Activated CD4-positive, alpha-beta T cell treated with anti-CD3 and anti-CD28 coated beads, Interleukin-2, amount 10 ng/mL, durations not matched to agents 24 days and 14 days (primary cell): ENCODE measurements around the gene CNTNAP2. TPM values are rescaled to one million over a fixed set of nuclear protein-coding genes. Genes with fewer than 3 reads are reported as not detected.
"Not testable (repeated sequence)": the region's sequence is repeated elsewhere in the genome, so short reads cannot be mapped to it uniquely, and the experiment has no call there.

ENCODE experiments used
- DNase-seq: peaks from one replicate; pipeline ENCODE4 v3.0.0; 2022
- H3K27ac Mint-ChIP-seq: one replicate; pipeline ENCODE4 v1.8.0; 2022; ENCODE audit warnings: mild to moderate bottlenecking, mixed read lengths
- H3K27me3 Mint-ChIP-seq: one replicate; pipeline ENCODE4 v1.8.0; 2022; ENCODE audit warnings: mixed read lengths
- H3K36me3 Mint-ChIP-seq: one replicate; pipeline ENCODE4 v1.8.0; 2022; ENCODE audit warnings: low read depth, mild to moderate bottlenecking, mixed read lengths
- H3K4me1 Mint-ChIP-seq: one replicate; pipeline ENCODE4 v1.8.0; 2021; ENCODE audit warnings: mixed read lengths
- H3K4me3 Mint-ChIP-seq: one replicate; pipeline ENCODE4 v1.8.0; 2022; ENCODE audit warnings: mild to moderate bottlenecking, moderate library complexity, mixed read lengths
- H3K9me3 Mint-ChIP-seq: one replicate; pipeline ENCODE4 v1.8.0; 2021; ENCODE audit warnings: mixed read lengths
- intact Hi-C: fragments of 100-400 bp; cut with micrococcal nuclease; formaldehyde crosslinking; loops from one replicate; pipeline ENCODE4 v1.15.1; 2023
- total RNA-seq: library from RNA; stranded (reverse); gene quantifications from 2 replicates; pipeline ENCODE4 v1.2.3, GENCODE V29; 2022

Gene CNTNAP2
- total RNA-seq, 1 donor from 2014 or later, result not detected

DNA sequence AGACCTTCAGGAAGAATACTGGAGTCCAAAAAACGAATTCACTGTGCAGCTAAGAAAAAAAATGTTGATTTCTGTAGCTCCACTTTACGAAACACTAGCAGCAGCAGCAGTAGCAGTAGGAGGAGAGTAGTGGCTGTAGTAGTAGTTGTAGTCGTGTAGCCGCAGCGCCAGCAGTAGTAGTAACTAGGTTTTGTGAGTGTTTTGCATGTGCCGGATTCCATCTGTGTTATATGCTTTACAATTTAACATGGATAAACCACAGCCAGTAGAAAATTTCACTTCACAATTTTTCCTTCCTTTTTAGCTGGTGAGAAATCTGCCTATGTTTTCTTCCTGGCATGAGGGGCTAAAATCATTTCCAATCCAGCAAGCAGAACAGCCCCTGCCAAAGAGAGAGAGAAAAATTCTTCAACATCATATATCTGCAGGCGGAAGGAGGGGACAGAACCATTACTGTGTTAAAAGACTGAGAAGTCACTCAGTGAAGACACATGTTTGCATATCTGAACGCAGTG, 2325.6 kb downstream of the CNTNAP2 start:
- Mint-ChIP-seq H3K27ac (no peak overlapping the region), H3K36me3 (no peaks in the 10 kb centered on the region), H3K27me3 (no peaks in the 10 kb centered on the region), H3K9me3 (no peaks in the 10 kb centered on the region), H3K4me1 (no peaks in the 10 kb centered on the region), H3K4me3 (no peak overlapping the region)
- DNase-seq, result no peak
- intact Hi-C loops, result no loop called here

DNA sequence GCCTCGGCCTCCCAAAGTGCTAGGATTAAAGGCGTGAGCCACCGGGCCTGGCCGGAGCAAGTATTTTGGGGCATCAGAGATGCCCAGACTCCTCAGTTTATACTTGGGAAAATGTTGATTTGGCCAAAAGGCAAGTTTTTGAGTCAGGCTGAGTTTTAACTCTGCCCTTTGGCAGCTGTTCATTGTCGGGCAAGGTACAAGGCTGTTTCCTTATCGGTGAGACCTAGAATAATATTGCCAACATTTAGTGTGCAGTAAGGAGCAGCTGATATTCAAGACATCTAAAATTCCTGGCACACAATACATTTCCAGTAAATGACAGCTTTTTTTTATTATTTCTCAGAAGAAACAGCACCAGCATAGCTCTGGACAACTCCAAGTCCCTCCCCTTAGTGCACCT, 2326.3 kb downstream of the CNTNAP2 start:
- Mint-ChIP-seq H3K27me3 (no peaks in the 10 kb centered on the region), H3K36me3 (no peaks in the 10 kb centered on the region), H3K4me3 (no peak overlapping the region), H3K9me3 (no peaks in the 10 kb centered on the region), H3K4me1 (peaks cover 3% of the 10 kb centered on the region), H3K27ac (no peak overlapping the region)
- intact Hi-C loops, result no loop called here
- no peak for DNase-seq

DNA sequence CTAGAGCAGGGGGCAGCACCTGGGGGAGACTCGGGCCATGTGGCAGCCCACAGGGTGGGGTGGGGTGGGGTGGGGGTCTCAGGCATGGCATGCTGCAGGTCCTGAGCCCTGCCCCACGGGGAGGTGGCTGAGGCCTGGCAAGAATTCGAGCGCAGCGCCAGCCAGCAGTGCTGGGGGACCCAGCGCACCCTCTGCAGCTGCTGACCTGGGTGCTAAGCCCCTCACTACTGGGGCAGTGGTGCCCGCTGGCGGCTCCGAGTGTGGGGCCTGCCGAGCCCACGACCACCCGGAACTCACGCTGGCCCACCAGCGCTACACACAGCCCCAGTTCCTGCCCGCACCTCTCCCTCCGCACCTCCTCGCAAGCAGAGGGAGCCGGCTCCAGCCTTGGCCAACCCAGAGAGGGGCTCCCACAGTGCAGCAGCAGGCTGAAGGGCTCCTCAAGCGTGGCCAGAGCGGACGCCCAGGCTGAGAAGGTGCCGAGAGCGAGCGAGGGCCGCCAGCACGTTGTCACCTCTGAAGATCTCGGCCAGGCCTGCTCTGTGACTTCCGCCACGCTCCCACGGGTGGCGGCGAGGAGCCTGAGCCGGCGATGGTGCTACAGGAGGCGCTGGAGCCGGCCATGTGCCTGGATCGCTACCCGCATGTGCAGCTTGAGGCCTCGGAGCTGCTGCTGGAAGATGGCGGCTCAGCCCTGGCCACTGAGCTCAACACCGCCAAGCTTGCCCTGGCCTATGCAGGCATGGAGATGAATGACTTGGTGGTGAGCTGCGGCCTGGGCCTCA, 2328.9 kb downstream of the CNTNAP2 start:
- no peaks in the 10 kb centered on the region for H3K36me3 Mint-ChIP-seq
- H3K27me3 Mint-ChIP-seq, result no peaks in the 10 kb centered on the region
- H3K27ac Mint-ChIP-seq, result no peak overlapping the region
- H3K4me1 Mint-ChIP-seq, result peaks cover 3% of the 10 kb centered on the region
- no peaks in the 10 kb centered on the region for H3K9me3 Mint-ChIP-seq
- DNase-seq, result no peak
- intact Hi-C loops, result no loop called here
- H3K4me3 Mint-ChIP-seq, result no peak overlapping the region

DNA sequence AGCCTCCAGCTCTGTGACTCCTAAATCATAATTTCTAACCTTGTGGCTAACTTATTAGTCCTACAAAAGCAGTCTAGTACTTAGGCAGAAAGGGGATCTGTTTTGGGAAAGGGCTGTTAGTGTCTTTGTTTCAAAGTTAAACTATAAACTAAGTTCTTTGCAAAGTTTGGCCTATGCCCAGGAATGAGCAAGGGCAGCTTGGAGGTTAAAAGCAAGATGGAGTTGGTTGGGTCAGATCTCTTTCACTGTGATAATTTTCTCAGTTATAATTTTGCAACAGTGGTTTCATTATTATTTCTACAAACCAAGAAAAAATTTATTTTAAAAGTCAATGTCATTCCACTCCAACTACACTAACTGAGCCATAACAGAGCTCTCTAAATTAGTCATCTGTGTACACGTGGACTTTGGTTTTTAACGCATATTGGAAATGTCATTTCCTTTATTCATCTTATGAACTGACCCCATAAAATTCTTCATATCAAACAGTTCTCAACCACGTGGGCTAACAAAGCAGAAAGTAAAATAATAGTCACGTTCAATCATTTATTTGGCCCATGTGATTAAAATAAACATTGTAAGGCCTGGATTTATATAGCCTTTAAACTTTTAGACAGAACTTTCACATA, 2330.7 kb downstream of the CNTNAP2 start:
- Mint-ChIP-seq H3K27ac (no peak overlapping the region), H3K27me3 (no peaks in the 10 kb centered on the region), H3K9me3 (no peaks in the 10 kb centered on the region), H3K36me3 (no peaks in the 10 kb centered on the region), H3K4me1 (peaks cover 8% of the 10 kb centered on the region), H3K4me3 (no peak overlapping the region)
- intact Hi-C loops, result no loop called here
- no peak for DNase-seq

DNA sequence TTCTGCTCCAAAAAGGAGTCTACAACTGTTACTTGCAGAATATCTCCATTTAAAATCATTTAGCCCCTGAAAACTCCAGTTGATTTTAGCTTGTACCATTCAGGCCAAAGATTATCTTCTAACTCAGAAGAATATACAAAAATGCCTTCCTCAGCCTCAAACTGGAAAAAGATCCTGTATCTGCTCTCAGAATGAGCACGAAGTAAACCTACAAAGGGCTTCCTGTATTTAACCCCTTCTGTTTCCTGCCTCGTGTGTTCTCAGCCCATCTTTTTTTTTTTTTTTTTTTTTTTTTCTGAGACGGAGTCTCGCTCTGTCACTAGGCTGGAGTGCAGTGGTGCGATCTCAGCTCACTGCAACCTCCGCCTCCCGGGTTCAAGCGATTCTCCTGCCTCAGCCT, 2334.9 kb downstream of the CNTNAP2 start:
- not testable (repeated sequence) for H3K27ac Mint-ChIP-seq, H3K27me3 Mint-ChIP-seq, H3K4me3 Mint-ChIP-seq

DNA sequence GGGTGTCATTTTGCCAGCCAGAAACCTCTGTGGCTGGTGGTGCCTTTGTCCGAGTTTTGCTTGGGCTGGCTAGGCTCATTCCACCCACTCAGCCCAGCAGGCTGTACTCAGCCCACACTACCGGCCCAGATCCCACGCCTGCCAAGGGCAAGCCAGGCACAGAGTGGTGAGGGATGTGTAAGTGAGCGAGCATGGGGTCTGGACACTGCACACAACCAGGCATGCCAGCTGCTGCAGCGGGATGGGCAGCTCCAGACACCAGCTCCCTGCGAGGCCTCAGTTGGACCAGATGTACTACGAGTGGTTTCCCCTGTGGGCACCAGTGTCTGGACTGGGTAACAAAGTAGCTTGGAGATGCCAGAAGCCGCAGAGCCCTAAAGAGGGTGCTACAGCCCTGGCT, 2339.8 kb downstream of the CNTNAP2 start:
- no peak overlapping the region for H3K4me3 Mint-ChIP-seq
- H3K27me3 Mint-ChIP-seq, result peaks cover 2% of the 10 kb centered on the region
- intact Hi-C loops, result no loop called here
- no peaks in the 10 kb centered on the region for H3K9me3 Mint-ChIP-seq
- no peak overlapping the region for H3K27ac Mint-ChIP-seq
- no peak for DNase-seq
- no peaks in the 10 kb centered on the region for H3K36me3 Mint-ChIP-seq
- peaks cover 2% of the 10 kb centered on the region for H3K4me1 Mint-ChIP-seq

More for the DNA sequence above, 2334.9 kb downstream of the CNTNAP2 start:
- intact Hi-C loops, DNase-seq, H3K4me1 Mint-ChIP-seq, H3K36me3 Mint-ChIP-seq, H3K9me3 Mint-ChIP-seq: not testable (repeated sequence)

DNA sequence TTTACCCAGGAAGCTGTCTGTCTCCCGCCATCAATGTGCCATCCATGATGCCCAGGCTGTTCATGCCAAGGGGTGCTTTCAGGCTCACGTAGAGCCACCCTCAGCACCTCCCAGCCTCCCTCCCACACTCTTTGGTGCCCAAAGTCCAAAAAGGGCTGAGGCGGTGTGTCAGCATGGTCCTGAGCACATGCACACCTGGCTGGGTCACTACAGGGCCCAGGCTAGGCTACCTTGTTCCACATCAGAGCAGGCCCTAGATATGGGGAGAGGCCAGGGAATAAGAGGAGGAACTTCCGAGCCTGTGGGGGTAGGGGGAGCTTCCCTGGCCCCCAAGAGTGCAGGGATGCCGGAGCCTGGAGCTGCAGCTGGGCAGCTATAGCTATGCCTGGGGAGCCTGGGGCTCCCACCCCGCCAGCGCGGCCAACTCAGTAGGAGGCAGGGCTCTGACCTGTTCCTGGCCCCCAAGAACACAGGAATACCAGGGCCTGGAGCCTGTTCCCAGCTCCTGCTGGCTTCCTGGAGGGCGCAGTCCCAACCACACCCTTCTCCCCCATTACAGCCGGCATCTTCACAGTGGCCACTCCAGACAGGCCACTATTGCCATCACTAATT, 2340.8 kb downstream of the CNTNAP2 start:
- Mint-ChIP-seq H3K27ac (no peak overlapping the region), H3K36me3 (no peaks in the 10 kb centered on the region), H3K27me3 (peaks cover 2% of the 10 kb centered on the region), H3K4me3 (no peak overlapping the region), H3K9me3 (peaks cover 4% of the 10 kb centered on the region), H3K4me1 (no peaks in the 10 kb centered on the region)
- intact Hi-C loops, result no loop called here
- DNase-seq, result no peak

DNA sequence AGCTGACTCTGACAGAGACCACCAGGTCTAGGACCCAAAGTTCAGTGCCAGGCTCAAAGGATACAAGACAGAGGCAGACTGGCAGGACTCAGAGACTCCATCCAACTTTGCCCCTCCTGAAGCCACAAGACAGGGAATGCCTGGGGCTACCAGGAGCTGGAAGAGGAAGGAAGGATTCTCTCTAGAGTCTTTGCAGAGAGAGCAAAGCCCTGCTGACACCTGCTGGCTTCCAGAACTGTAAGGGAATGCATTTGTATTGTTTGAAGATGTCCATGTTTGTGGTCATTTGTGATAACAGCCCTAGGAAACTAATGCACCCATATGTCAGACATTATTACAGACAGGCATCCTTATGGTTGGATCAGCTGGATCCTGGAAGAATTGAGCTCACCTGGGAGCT, 2341.7 kb downstream of the CNTNAP2 start:
- Mint-ChIP-seq H3K27me3 (peaks cover 2% of the 10 kb centered on the region), H3K4me1 (no peaks in the 10 kb centered on the region), H3K4me3 (no peak overlapping the region), H3K9me3 (peaks cover 4% of the 10 kb centered on the region), H3K27ac (no peak overlapping the region), H3K36me3 (no peaks in the 10 kb centered on the region)
- DNase-seq, result no peak
- intact Hi-C loops, result no loop called here

DNA sequence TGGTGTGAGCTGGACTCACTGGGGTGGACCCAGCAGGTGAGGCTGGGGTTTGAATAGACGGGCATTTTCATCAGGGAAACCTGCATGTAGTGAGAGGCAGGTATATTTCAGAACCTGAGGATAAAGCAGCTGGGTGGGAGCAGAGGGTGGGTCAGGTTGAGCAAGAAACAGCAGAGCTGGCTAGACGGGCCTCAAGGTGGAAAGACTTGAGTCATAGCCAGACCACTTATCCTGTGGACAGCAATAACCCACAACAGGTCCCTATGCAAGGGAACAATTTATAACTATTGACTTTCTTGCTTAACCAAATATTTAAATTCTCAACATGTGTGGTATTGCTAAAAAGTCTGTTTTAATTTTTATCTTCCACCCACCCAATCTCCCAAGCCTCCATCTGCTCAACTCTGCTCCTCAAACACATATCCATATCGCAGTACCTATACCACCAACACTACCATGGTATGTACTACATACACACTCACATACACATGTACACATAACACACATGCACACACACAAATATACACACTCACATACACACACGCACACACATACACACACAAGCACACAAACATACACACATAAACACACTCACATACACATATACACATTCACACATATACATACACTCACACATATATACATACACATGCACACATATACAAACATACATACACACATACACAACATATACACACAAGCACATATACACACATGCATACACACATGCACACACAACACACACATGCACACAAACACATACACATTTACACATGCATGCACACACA, 2345.0 kb downstream of the CNTNAP2 start:
- no peaks in the 10 kb centered on the region for H3K27me3 Mint-ChIP-seq
- intact Hi-C loops, result no loop called here
- DNase-seq, result no peak

DNA sequence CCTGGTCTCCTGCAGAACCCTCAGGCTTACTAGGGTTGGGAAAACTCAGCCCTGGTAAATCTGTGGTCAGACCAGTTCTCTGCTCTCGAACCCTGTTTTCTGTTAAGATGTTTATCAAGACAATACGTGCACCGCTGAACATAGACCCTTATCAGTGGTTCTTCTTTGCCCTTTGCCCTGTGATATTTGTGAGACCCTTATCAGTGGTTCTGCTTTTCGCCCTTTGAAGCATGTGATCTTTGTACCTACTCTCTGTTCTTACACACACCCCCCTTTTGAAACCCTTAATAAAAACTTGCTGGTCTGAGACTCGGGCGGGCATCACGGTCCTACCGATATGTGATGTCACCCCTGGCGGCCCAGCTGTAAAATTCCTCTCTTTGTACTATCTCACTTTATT, 2346.2 kb downstream of the CNTNAP2 start:
- DNase-seq, H3K27ac Mint-ChIP-seq, H3K4me1 Mint-ChIP-seq, intact Hi-C loops, H3K27me3 Mint-ChIP-seq, H3K36me3 Mint-ChIP-seq, H3K9me3 Mint-ChIP-seq, H3K4me3 Mint-ChIP-seq: not testable (repeated sequence)

More for the DNA sequence above, 2345.0 kb downstream of the CNTNAP2 start:
- Mint-ChIP-seq H3K4me1 (no peaks in the 10 kb centered on the region), H3K4me3 (no peak overlapping the region), H3K9me3 (peaks cover 4% of the 10 kb centered on the region), H3K36me3 (no peaks in the 10 kb centered on the region), H3K27ac (no peak overlapping the region)

DNA sequence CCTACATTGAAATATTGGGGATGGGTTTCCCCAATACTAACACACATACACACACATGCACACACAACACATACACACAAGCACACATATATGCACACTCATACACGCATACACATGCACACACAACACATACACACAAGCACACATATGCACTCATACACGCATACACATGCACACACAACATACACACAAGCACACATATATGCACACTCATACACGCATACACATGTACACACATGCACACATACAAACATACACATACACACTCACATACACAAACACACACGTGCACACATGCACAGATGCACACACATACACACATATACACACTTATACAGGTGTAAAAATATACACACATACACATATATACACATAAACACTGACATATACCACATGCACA, 2346.6 kb downstream of the CNTNAP2 start:
- no peaks in the 10 kb centered on the region for H3K27me3 Mint-ChIP-seq
- no peak overlapping the region for H3K27ac Mint-ChIP-seq
- DNase-seq, result no peak
- peaks cover 4% of the 10 kb centered on the region for H3K9me3 Mint-ChIP-seq
- intact Hi-C loops, result no loop called here
- no peak overlapping the region for H3K4me3 Mint-ChIP-seq
- H3K4me1 Mint-ChIP-seq, result no peaks in the 10 kb centered on the region
- no peaks in the 10 kb centered on the region for H3K36me3 Mint-ChIP-seq

DNA sequence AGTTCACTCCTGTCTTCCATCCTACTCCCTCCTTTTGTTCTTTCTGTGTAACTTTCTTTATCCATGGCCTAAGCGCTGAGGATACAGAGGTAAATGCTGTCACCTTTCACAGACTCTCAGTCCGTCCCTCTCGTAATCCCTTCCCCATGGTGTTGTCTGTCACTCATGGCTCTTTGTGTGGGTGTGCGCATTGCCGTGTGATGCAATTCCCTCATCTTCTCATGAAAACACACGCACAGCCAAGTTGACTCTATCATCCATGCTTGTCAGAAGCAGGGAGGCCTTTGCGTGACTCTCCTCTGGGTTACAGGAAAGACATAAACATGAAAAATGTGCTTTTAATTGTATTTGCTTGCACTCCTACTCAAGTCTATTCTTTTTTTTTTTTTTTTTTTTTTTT, 2348.3 kb downstream of the CNTNAP2 start:
- H3K36me3 Mint-ChIP-seq, result no peaks in the 10 kb centered on the region
- no peaks in the 10 kb centered on the region for H3K27me3 Mint-ChIP-seq
- no peaks in the 10 kb centered on the region for H3K4me1 Mint-ChIP-seq
- no peak overlapping the region for H3K27ac Mint-ChIP-seq
- no peak for DNase-seq
- intact Hi-C loops, result no loop called here
- H3K4me3 Mint-ChIP-seq, result no peak overlapping the region
- H3K9me3 Mint-ChIP-seq, result peaks cover 4% of the 10 kb centered on the region

DNA sequence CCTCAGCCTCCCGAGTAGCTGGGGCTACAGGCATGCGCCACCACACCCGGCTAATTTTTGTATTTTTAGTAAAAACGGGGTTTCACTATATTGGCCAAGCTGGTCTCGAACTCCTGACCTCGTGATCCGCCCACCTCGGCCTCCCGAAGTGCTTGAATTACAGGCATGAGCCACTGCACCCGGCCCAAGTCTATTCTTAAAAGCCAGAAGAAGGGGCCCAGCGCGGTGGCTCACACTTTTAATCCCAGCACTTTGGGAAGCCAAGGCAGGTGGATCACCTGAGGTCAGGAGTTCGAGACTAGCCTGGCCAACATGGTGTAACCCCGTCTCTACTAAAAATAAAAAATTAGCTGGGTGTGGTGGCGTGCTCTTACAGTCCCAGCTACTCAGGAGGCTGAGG, 2348.8 kb downstream of the CNTNAP2 start:
- H3K36me3 Mint-ChIP-seq, H3K27ac Mint-ChIP-seq, H3K4me1 Mint-ChIP-seq, H3K27me3 Mint-ChIP-seq, H3K9me3 Mint-ChIP-seq, DNase-seq, intact Hi-C loops, H3K4me3 Mint-ChIP-seq: not testable (repeated sequence)

DNA sequence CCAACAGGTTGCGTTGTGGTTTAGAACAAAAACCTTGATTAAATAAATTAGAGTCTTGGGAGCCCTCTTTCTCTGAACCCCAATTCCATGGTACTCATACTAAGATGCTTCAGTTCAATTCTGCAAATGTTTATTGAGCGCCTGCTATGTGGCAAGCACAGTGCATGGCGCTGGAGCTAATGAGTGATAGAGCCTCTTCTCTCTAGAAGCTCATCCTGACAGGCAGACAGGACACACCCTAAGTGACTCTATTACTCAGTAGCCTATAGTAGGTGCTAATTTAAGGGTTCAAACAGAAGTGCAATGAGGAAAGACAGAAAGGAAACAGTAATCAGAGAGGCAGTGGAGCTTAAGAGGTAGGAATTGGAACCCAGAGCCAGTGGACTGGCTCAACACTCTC, 2349.5 kb downstream of the CNTNAP2 start:
- H3K9me3 Mint-ChIP-seq, result peaks cover 4% of the 10 kb centered on the region
- intact Hi-C loops, result no loop called here
- no peaks in the 10 kb centered on the region for H3K36me3 Mint-ChIP-seq
- no peak overlapping the region for H3K27ac Mint-ChIP-seq
- H3K27me3 Mint-ChIP-seq, result no peaks in the 10 kb centered on the region
- no peak for DNase-seq
- no peak overlapping the region for H3K4me3 Mint-ChIP-seq
- no peaks in the 10 kb centered on the region for H3K4me1 Mint-ChIP-seq
